Hematopoietic multipotent progenitor cell treated with erythropoietin and hydrocortisone succinate and interleukin-3 and kit ligand, for 6 days (in vitro differentiated cells): ENCODE measurements around the gene RPS19BP1.

Experiments
- DNase-seq: peaks from one replicate; pipeline ENCODE4 v3.0.0-alpha.2; 2015

The RPS19BP1 gene

GRCh38 chr22:39558950-39559349 lies 26.4 kb upstream of the RPS19BP1 start:
- DNase-seq, result no peak

- DNase-seq, result no peak
Observed at GRCh38 chr22:39558254-39558727, 25.7 kb upstream of the RPS19BP1 start.

- DNase-seq, result peak; percentile 57
Observed at GRCh38 chr22:39556970-39557841, 24.7 kb upstream of the RPS19BP1 start.

DNA sequence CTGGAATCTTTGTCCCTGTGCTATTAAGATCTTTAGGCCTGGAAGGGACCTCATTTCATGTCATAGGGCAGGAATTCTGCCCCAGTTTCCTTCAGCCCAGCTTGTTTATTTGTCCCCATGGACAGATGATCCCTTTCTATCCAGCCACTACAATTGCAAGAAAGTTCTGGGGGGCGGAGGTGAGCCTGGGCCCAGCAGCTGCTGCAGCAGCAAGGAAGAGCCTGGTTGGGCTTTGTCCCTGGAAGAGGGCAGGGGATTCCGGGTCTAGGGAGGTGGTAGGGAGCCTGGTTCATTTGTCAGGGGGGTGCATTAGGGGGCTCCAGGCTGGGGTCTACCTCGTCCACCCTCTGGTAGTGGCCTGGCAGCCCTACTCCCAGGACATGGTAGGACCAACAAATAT lies 21.6 kb upstream of the RPS19BP1 start:
- DNase-seq, result no peak

DNA sequence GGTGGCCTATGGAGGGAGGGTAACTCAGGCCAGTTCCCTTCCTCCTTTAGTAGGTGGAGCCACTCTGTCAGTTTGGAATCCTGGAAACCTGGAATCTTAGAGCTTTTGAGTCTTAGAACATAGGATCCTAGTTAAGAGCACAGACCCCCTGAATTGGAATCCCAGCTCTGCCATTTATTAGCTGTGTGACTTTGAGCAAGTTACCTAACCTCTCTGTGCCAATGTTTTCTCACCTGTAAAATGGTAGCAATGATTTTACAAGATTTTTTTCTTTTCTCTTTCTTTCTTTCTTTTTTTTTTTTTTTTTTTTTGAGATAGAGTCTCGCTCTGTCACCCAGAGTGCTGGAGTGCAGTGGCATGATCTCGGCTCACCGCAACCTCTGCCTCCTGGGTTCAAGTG lies 20.9 kb upstream of the RPS19BP1 start:
- no peak for DNase-seq

GRCh38 chr22:39547587-39547947 lies 15.0 kb upstream of the RPS19BP1 start:
- DNase-seq, result no peak

- DNase-seq, result no peak
Observed at GRCh38 chr22:39546889-39547586, 14.5 kb upstream of the RPS19BP1 start.

DNA sequence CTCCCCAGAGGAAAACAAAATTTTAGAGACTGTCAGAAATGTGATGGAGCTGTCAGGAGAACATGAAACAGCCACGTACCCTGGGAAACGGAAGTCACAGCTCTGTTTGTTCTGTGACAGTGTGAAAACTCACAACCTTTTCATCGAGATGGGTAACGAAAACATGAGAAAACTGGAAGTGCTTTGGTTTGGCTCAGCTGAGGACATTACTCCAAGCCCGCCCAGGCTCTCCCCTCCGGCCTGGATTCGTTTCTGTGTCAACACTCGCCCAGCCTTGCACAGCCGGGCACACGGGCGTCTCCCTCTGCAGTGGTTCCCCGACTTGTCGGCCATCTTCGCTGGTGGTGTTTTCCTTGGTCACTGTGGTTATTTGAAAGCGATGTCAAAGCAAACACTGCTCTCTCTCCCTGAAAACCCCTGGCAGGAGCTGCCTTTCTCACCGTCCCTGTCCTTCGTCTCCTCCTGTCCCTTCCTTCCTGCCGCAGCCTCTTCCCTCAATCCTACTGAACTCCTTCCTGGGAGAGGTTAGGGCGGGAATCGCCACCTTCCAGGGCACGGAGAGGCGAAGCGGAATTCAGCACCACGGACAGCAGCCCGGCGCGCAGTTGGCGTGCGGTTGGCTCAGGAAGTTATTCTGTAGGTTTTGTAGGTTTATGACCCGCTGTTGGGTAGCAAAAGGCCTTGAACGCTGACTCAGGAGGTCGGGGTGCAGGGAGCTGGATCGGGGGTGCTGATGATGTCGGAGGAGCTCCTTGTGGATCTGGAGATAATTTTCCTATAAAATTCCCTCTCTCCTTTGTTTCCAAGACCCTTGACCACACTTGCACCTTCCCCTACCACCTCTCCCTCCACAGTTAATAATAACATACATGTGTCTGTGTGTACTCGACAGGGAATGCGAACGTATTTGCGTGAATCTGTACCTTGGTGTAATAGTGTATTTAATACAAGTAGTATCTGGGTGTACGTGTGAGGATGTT lies 13.1 kb upstream of the RPS19BP1 start:
- peak; percentile 78 for DNase-seq

- DNase-seq, result peak; percentile 77
Observed at GRCh38 chr22:39543095-39543494, 10.5 kb upstream of the RPS19BP1 start.

- DNase-seq, result no peak
Observed at GRCh38 chr22:39537975-39538374, 5.4 kb upstream of the RPS19BP1 start.

DNA sequence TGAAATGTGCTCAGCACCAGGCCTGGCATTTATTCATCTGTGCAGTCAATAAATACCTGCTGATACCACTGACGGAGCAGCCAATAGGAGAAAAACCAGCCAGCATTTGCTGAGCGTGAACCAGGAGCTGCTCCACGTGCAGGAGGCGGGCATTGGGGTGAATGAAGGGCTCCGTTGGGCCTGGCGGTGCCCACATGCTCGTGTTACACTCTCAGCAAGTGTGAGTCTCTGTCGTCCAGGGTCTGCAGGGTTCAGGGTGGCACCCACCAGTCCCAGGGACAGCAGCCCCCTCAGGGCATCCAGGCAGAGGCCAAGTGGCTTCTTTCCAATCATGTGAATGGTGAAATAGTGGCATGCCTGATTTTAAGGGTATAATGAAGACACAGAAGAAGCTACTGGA lies 4.2 kb upstream of the RPS19BP1 start:
- DNase-seq, result no peak

GRCh38 chr22:39535831-39536449 lies 3.4 kb upstream of the RPS19BP1 start:
- DNase-seq, result no peak

DNA sequence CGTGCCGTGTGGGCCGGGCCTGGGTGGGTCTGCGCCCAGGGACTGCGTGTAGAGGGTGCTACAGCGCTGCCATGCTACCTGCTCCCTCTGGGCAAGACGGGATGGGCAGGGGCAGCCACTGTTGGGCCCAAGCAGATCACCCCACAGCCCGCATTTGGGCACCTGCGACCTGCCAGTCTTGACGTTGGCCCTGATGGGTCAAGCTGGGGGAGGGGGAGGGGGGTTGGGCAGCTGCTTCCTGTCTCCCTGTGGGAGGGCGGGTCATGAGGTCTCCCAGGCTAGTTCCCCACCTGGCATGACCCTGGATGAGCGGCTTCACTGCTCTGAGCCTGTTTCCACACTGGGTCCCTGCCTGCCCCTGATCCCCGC lies 2.8 kb upstream of the RPS19BP1 start:
- DNase-seq, result no peak

- peak; percentile 86 for DNase-seq
Observed at GRCh38 chr22:39534591-39535356, 2.2 kb upstream of the RPS19BP1 start.

- DNase-seq, result no peak
Observed at GRCh38 chr22:39534092-39534506, 1.6 kb upstream of the RPS19BP1 start.

- peak; percentile 92 for DNase-seq
Observed at GRCh38 chr22:39530692-39531331, 1.7 kb downstream of the RPS19BP1 start.

GRCh38 chr22:39530116-39530515 lies 2.4 kb downstream of the RPS19BP1 start:
- DNase-seq, result no peak

DNA sequence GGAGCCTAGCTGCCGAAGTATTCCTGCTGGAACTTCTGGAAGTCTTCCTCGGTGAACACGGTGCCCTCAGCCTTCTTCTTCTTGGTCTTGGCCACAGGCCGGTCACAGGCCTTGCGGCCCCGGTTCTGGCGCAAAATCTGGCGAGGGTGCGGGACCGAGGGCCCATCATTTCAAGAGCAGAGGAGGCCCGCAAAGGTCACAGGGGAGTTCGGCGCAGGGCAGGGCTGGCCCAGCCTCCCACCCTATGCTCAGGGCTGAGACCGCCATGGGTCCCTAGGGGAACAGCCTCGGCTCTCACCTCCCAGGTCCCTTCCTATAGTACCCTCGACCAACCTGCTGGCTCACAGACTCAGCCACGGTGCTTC lies 3.1 kb downstream of the RPS19BP1 start:
- no peak for DNase-seq

- peak; percentile 95 for DNase-seq
Observed at GRCh38 chr22:39528681-39529486, 3.7 kb downstream of the RPS19BP1 start.

DNA sequence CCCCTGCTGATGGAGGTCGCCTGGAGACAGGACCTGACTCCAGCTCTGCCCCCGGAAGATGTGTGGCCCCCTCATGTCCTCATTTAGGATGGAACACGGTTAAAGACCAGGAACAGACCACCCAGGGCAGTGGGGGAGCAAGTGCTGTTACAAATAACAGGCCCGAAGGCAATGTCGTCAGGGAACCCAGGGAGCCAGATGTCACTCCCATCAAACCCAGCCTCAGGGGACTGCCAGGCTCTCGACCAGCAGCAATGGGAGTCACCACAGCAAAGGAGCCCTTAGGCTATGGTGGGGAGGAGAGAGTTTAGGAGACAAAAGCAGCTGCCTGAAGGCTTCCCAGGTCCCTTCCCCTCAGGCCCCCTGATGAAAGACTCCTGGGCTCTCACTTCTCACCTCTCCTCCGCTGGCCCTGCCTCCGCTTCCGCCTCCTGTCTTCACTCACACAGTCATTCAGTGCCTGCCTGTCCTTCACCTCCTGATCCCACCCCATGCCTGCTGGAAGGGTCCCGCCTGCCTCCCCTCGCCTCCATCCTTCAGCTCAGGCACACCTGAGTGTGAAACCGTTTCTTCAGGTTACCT lies 4.4 kb downstream of the RPS19BP1 start:
- DNase-seq, result no peak
